WI38 (cell line): ENCODE results near the gene AGGF1.

Experiments used
- H3K4me3 ChIP-seq: 2 replicates; pipeline ENCODE4 v1.5.1; 2011; ENCODE audit warnings: low read depth, mild to moderate bottlenecking, control low read depth, low read length
- TF ChIP-seq, protein P1 (sequence below): IDR thresholded peaks from 2 replicates; pipeline ENCODE4 v1.5.1; 2012; ENCODE audit warnings: low read depth, mild to moderate bottlenecking, control low read depth, low read length

AGGF1 gene

DNA sequence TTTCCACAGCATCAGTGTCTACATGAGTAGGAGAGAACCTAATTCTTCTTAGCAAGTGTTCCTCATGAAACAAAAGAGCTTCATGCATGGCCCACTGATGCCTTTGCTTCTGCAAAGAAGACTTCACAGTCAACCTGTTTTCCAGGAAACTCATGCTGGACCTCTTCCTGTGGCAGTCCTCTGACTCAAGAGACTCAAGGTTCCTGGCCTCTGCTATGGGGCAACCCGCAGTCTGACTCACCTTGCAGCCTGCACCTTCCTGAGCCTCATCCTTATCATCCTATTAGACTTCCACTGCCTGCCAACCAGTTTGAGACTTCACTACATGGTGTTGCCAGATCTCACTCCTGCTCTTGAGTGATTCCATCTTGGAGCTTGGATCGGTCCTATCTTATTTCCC lies 17.6 kb upstream of the AGGF1 start:
- TF ChIP-seq, protein P1, sequence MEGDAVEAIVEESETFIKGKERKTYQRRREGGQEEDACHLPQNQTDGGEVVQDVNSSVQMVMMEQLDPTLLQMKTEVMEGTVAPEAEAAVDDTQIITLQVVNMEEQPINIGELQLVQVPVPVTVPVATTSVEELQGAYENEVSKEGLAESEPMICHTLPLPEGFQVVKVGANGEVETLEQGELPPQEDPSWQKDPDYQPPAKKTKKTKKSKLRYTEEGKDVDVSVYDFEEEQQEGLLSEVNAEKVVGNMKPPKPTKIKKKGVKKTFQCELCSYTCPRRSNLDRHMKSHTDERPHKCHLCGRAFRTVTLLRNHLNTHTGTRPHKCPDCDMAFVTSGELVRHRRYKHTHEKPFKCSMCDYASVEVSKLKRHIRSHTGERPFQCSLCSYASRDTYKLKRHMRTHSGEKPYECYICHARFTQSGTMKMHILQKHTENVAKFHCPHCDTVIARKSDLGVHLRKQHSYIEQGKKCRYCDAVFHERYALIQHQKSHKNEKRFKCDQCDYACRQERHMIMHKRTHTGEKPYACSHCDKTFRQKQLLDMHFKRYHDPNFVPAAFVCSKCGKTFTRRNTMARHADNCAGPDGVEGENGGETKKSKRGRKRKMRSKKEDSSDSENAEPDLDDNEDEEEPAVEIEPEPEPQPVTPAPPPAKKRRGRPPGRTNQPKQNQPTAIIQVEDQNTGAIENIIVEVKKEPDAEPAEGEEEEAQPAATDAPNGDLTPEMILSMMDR = no peak
- H3K4me3 ChIP-seq = no peak overlapping the region

DNA sequence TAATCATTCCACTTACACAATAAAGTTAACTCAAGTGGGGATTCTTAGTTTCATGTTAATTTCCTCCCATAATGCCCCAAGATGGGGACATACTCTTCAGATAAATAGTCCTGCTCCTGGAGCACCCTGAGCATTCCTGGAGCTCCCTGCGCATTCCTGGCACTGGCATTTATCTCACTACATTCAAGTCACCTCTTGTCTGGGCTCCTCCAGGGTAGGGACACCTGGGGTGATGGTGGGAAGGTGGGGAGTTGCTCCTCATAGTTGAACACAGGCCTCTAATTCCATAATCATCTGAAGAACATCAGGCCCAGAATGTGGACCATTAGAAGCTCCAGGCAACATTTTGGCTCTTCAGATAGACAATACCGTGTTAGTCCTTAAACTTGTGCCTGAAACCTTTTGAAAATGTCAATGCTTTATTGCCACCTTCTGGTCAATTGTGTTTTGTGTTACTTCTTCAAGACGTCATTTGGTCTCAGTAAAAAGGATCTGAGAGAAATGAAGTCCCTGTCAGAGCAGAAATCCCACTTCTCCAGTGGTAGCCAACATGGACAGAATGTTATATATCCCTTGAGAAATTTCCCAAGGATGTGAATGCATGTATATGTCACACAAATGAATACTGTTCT lies 14.2 kb upstream of the AGGF1 start:
- H3K4me3 ChIP-seq = no peak overlapping the region
- TF ChIP-seq, protein P1 = no peak

DNA sequence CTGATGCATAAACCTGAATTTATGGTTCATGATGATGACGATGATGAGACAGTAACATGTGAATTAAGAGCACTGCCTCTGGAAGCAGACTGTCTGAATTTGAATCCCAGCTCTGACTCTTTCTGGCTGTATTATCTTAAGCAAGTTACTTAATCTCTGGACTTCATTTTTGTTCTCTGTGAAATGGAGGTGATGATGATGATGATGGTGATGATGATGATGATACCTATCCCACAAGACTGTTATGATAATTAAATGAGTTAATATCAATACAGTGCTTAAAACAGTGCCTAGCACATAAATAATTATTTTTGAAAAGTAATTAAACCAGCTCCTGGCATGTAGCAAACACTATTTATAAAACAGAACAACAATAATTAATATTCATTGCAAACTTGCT lies 13.2 kb upstream of the AGGF1 start:
- TF ChIP-seq, protein P1 = no peak
- H3K4me3 ChIP-seq = no peak overlapping the region

DNA sequence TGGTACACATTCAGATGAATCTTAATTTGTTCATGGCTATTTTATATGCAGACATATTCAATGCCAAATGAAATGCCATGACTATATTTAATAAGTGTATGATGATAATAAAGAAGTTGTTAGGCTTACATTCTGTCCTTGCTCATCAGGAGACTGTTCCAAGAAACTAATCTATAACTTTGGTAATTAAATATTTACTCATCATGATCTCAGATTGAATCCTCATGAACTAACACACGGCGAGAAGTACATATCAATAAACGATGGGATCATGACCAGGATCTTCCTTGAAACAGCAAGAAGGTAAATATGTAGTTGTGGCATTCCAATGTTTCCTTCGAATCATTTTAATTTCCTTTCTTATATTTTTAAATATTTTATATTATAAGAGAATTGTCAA lies 12.5 kb upstream of the AGGF1 start:
- H3K4me3 ChIP-seq = no peak overlapping the region
- TF ChIP-seq, protein P1 = no peak

DNA sequence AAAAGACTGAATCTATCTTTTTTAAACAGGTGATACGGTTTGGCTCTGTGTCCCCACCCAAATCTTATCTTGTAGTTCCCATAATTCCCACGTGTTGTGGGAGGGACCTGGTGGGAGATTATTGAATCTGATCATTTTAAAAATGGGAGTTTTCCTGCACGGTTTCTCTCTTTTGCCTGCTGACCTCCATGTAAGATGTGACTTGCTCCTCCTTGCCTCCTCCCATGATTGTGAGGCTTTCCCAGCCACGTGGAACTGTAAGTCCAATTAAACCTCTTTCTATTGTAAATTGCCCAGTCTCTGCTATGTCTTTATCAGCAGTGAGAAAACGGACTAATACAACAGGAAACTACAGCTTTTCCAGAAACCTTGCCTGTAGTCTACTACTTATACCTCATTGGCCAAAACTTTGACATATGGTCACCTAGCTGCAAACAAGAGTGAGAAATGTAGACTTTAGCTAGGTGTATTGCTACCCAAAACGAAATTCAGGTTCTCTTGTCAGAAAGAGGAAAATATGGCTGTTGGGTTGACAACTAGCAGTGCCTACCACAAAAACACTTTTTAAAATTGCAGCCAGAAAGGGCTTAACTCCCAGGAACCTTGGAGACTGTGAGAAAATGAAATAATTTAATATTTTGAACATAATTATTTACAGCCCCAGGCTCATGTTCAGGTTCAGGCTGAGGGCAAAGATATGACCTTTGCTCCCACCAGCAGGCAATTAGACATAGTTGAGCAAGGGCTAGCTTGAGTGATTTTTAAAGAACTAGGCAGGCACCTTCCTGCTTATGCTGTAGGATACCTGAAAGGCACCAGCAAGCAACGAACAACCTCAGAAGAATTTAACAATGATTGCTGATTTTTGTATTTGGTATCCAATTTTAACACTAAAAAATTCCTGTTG lies 7.4 kb upstream of the AGGF1 start:
- no peak overlapping the region for H3K4me3 ChIP-seq
- TF ChIP-seq, protein P1 = no peak

DNA sequence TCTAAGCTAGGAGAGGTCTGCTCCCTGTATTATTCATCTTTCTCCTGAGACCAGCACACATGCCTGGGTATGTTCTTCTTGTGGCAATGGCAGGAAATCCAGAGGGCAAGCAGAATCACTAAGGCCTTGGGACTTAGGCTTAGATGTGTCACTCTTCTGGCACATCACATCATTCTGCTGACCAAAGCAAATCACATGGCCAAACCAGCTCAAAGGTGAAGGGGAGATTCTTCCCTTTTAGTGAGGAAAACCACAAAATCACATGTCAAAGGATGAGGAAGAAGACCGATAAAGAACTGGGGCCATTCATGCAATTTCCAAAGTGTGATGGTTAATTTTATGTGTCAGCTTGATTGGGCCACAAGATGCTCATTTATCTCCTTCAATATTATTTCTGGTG lies 5.7 kb upstream of the AGGF1 start:
- TF ChIP-seq, protein P1 = no peak
- H3K4me3 ChIP-seq = no peak overlapping the region

DNA sequence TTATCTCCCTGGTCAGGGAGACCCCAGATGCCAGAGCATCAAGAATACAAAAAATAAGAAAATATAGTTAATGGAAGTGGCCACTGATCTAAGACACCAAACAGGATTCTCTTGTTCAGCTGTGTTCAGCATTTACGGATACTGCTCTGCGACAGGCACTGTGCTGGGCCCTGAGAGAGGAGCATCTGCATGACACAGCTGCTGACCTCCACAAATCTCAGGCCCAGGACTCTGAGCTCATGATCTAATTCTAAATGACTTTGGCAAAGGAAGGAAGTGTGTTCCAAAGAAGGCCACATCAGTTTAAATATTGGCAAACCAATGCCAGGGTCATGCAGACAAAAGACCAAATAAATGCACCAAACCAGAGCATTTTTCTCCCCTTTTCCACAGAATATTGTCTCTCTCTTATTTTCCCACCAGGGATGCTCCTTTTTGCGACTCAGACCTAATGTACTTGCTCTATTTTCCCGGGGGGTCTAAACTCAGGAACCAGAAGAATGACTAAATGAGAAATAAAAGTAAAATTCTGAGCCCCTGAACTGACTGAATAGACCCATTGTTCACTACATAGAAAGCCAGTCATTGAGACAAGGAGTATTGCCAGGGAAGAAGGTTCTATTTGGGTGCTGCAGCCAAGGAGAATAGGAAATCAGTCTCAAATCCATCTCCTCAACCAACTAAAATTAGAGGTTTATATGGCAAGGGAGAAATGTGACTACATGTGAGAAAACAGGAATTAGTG lies 1.4 kb upstream of the AGGF1 start:
- H3K4me3 ChIP-seq = no peak overlapping the region
- TF ChIP-seq, protein P1 = no peak
